MM.1S (cell line): ENCODE results near the gene ARID2.

Experiments
- DNase-seq: peaks from one replicate; pipeline ENCODE4 v3.0.0-alpha.2; 2015
- H2AFZ ChIP-seq: fragments of 300-600 bp; sonication (generic); 2 replicates; pipeline ENCODE4 v1.6.0; 2016; ENCODE audit warnings: antibody characterized with exemption, low read length
- H3F3A ChIP-seq: fragments of 300-600 bp; sonication (generic); 2 replicates; pipeline ENCODE4 v1.6.1; 2016; ENCODE audit warnings: mild to moderate bottlenecking, antibody characterized with exemption, low read length, moderate library complexity, mixed read lengths; ENCODE audit not compliant: insufficient read depth
- H3K27ac ChIP-seq: fragments of 300-600 bp; sonication (generic); 2 replicates; pipeline ENCODE4 v1.5.1; 2016; ENCODE audit warnings: mild to moderate bottlenecking, low read length
- H3K27me3 ChIP-seq: fragments of 300-600 bp; sonication (generic); replicated peaks from 2 replicates; pipeline ENCODE4 v1.6.0; 2016; ENCODE audit warnings: low read length; ENCODE audit not compliant: insufficient read depth
- H3K36me3 ChIP-seq: fragments of 300-600 bp; sonication (generic); replicated peaks from 2 replicates; pipeline ENCODE4 v1.6.1; 2016; ENCODE audit warnings: mild to moderate bottlenecking, low read length, mixed read lengths; ENCODE audit not compliant: insufficient read depth
- H3K4me1 ChIP-seq: fragments of 300-600 bp; sonication (generic); 2 replicates; pipeline ENCODE4 v1.6.1; 2016; ENCODE audit warnings: low read length, mixed read lengths
- H3K4me2 ChIP-seq: fragments of 300-600 bp; sonication (generic); 2 replicates; pipeline ENCODE4 v1.6.0; 2016; ENCODE audit warnings: low read depth, low read length
- H3K4me3 ChIP-seq: fragments of 300-600 bp; sonication (generic); 2 replicates; pipeline ENCODE4 v1.5.1; 2016; ENCODE audit warnings: low read length, mixed read lengths
- H3K79me2 ChIP-seq: fragments of 300-600 bp; sonication (generic); 2 replicates; pipeline ENCODE4 v1.6.1; 2016; ENCODE audit warnings: mixed run types, low read length, mixed read lengths
- H3K9ac ChIP-seq: fragments of 300-600 bp; sonication (generic); 2 replicates; pipeline ENCODE4 v1.6.1; 2016; ENCODE audit warnings: low read length, mixed read lengths
- H3K9me2 ChIP-seq: fragments of 300-600 bp; sonication (generic); replicated peaks from 2 replicates; pipeline ENCODE4 v1.6.1; 2016; ENCODE audit warnings: mild to moderate bottlenecking, low read length, mixed read lengths; ENCODE audit not compliant: insufficient read depth
- H3K9me3 ChIP-seq: fragments of 300-600 bp; sonication (generic); replicated peaks from 2 replicates; pipeline ENCODE4 v1.6.1; 2016; ENCODE audit warnings: mild to moderate bottlenecking, low read length, mixed read lengths; ENCODE audit not compliant: insufficient read depth
- H4K20me1 ChIP-seq: fragments of 300-600 bp; sonication (generic); 2 replicates; pipeline ENCODE4 v1.6.1; 2016; ENCODE audit warnings: mild to moderate bottlenecking, low read length, moderate library complexity, mixed read lengths; ENCODE audit not compliant: insufficient read depth
- EZH2 ChIP-seq: fragments of 300-600 bp; sonication (generic); optimal IDR thresholded peaks from 2 replicates; pipeline ENCODE3; 2017; ENCODE audit warnings: low read depth, mild to moderate bottlenecking, antibody characterized with exemption, low read length, mixed read lengths
- EZH2phosphoT487 ChIP-seq: fragments of 300-600 bp; sonication (generic); IDR thresholded peaks from 2 replicates; pipeline ENCODE4 v1.6.1; 2018; ENCODE audit warnings: antibody characterized with exemption, low read length
- TF ChIP-seq, protein P1 (sequence below): fragments of 300-600 bp; sonication (generic); IDR thresholded peaks from 2 replicates; pipeline ENCODE4 v1.5.1; 2016; ENCODE audit warnings: antibody characterized with exemption, low read length, mixed read lengths

Gene ARID2

DNA sequence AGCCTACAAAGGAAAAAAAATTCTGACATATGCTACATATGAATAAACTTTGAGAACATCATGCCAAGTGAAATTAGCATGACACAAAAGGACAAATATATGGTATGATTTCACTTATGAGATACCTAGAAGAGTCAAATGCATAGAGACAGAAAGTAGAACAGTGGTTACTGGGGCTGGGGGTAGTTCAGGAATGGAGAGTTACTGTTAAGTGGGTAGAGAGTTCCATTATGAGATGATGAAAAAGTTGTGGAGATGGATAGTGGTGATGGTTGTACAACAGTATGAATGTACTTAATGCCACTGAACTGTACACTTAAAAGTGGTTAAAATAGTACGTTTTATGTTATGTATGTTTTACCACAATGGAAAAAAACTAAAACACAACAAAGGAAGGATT is 168.6 kb downstream of the ARID2 start:
- Histone ChIP-seq H3K4me1 (no peaks in the 10 kb centered on the region), H3K4me3 (no peak overlapping the region), H3K79me2 (no peaks in the 10 kb centered on the region), H3K9me3 (no peaks in the 10 kb centered on the region), H3K9me2 (no peaks in the 10 kb centered on the region), H2AFZ (no peak overlapping the region), H3K36me3 (peaks cover 19% of the 10 kb centered on the region), H3K27ac (no peak overlapping the region), H3F3A (peaks cover 4% of the 10 kb centered on the region; the same call in 1 of the 2 replicates), H3K4me2 (no peak overlapping the region), H3K9ac (no peak overlapping the region), H3K27me3 (no peaks in the 10 kb centered on the region), H4K20me1 (no peaks in the 10 kb centered on the region)
- no peak for DNase-seq
- TF ChIP-seq EZH2phosphoT487 (no peak), EZH2 (no peak)
- TF ChIP-seq, protein P1, sequence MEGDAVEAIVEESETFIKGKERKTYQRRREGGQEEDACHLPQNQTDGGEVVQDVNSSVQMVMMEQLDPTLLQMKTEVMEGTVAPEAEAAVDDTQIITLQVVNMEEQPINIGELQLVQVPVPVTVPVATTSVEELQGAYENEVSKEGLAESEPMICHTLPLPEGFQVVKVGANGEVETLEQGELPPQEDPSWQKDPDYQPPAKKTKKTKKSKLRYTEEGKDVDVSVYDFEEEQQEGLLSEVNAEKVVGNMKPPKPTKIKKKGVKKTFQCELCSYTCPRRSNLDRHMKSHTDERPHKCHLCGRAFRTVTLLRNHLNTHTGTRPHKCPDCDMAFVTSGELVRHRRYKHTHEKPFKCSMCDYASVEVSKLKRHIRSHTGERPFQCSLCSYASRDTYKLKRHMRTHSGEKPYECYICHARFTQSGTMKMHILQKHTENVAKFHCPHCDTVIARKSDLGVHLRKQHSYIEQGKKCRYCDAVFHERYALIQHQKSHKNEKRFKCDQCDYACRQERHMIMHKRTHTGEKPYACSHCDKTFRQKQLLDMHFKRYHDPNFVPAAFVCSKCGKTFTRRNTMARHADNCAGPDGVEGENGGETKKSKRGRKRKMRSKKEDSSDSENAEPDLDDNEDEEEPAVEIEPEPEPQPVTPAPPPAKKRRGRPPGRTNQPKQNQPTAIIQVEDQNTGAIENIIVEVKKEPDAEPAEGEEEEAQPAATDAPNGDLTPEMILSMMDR, result no peak

DNA sequence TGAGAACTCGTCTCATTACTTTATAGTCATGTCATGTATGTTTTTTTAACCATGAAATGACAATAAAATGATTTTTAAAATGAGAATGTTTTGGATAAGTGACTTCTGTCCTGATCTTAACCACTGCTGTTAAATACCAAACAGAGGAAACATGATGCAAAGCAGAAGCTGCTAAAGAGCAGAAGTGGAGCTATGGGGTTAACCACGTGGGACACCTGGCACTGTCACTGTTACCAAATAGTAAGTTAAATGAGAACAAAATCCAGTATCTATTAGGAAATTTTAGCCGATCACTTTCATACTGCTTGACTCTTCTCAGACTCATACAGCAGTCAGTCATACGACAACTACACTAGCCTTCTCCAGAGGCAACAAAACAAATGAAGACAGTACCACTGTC is 178.4 kb downstream of the ARID2 start:
- H3K4me2 ChIP-seq, result no peak overlapping the region
- H3K27ac ChIP-seq, result no peak overlapping the region

DNA sequence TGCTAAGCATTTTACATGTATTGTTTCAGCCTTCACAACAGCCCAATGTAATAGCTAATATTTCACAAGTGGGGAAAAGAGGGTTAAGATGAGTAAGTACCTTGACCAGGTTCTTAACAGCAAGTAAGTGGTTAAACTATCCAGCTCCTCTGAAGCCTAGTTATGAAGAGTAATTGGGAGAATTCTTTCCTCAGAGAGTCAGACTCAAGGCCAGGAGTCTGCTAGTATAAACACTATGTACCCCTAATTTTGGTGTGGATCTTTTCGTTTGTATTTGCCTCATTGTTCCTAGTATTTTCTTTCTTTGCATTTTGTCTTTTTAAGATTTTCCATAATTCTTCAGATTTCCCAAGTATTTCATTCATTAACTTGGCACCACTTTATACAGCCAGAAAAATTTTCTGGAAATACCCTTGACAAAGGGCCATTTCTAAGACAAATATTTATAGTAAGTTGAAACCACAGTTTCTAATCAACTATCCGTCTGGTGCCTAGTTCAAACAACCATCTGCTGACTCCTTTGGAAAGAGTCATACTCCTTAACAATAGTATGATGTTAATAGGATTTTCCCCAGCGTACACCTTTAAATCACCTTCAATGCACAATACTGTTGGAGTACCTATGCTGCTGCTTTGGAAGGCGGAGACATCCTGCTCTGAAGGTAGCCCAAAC is 179.7 kb downstream of the ARID2 start:
- H3K9me3 ChIP-seq, result no peaks in the 10 kb centered on the region
- no peak overlapping the region for H3K9ac ChIP-seq
- no peaks in the 10 kb centered on the region for H3K27me3 ChIP-seq
- no peak overlapping the region for H3K4me3 ChIP-seq
- no peak overlapping the region for H2AFZ ChIP-seq
- no peak for TF ChIP-seq EZH2phosphoT487
- TF ChIP-seq, protein P1, result no peak
- no peak for TF ChIP-seq EZH2
- no peaks in the 10 kb centered on the region; the same call in 1 of the 2 replicates for H3K36me3 ChIP-seq
- DNase-seq, result no peak
- no peak overlapping the region for H3K4me2 ChIP-seq
- H3F3A ChIP-seq, result peaks cover 6% of the 10 kb centered on the region; the same call in 1 of the 2 replicates
- H3K27ac ChIP-seq, result no peak overlapping the region
- no peaks in the 10 kb centered on the region for H4K20me1 ChIP-seq
- H3K79me2 ChIP-seq, result no peaks in the 10 kb centered on the region
- H3K4me1 ChIP-seq, result peaks cover 9% of the 10 kb centered on the region; the same call in 1 of the 2 replicates
- no peaks in the 10 kb centered on the region for H3K9me2 ChIP-seq

More for the DNA sequence above, 178.4 kb downstream of the ARID2 start:
- TF ChIP-seq EZH2 (no peak), EZH2phosphoT487 (no peak)
- TF ChIP-seq, protein P1, result no peak
- Histone ChIP-seq H3K9ac (no peak overlapping the region), H3K4me3 (no peak overlapping the region), H2AFZ (no peak overlapping the region), H3K4me1 (peaks cover 9% of the 10 kb centered on the region; the same call in 1 of the 2 replicates), H3K9me3 (no peaks in the 10 kb centered on the region), H3K36me3 (no peaks in the 10 kb centered on the region; the same call in 1 of the 2 replicates), H3K9me2 (no peaks in the 10 kb centered on the region), H3K27me3 (no peaks in the 10 kb centered on the region), H4K20me1 (no peaks in the 10 kb centered on the region), H3K79me2 (no peaks in the 10 kb centered on the region), H3F3A (peaks cover 6% of the 10 kb centered on the region; the same call in 1 of the 2 replicates)
- DNase-seq, result no peak
